Neutrophil (primary cell): ENCODE results near the gene STON2.

Experiments
- H3K27ac ChIP-seq: fragments of 200-600 bp; sonication (generic); 2 replicates; pipeline ENCODE4 v1.5.1; 2016; ENCODE audit warnings: mild to moderate bottlenecking, moderate library complexity
- H3K27me3 ChIP-seq: fragments of 200-600 bp; sonication (generic); 2 replicates; pipeline ENCODE4 v1.6.0; 2016; ENCODE audit warnings: mild to moderate bottlenecking
- H3K36me3 ChIP-seq: fragments of 200-600 bp; sonication (generic); 2 replicates; pipeline ENCODE4 v1.5.1; 2017
- H3K4me1 ChIP-seq, 2 experiments: fragments of 200-600 bp in 1 of 2; sonication (generic) in 1 of 2; 1 replicate in 1 of 2; 2 replicates in 1 of 2; pipeline versions ENCODE4 v1.5.1 to v1.6.1; 2013 to 2016; ENCODE audit warnings: low read depth in 1 of 2, low read length in 1 of 2, mild to moderate bottlenecking in 1 of 2, moderate library complexity in 1 of 2; ENCODE audit not compliant: control insufficient read depth in 1 of 2, insufficient read depth in 1 of 2
- H3K4me3 ChIP-seq, 2 experiments: fragments of 200-600 bp in 1 of 2; sonication (generic) in 1 of 2; 1 replicate in 1 of 2; 2 replicates in 1 of 2; pipeline ENCODE4 v1.5.1; 2013 to 2016; ENCODE audit warnings: low read depth in 1 of 2, low read length in 1 of 2, mild to moderate bottlenecking in 1 of 2, moderate library complexity in 1 of 2
- H3K9me3 ChIP-seq: fragments of 200-600 bp; sonication (generic); 2 replicates; pipeline ENCODE4 v1.5.1; 2016
- CTCF ChIP-seq: fragments of 200-600 bp; sonication (generic); IDR thresholded peaks from 2 replicates; pipeline ENCODE4 v1.5.1; 2016; ENCODE audit warnings: antibody characterized with exemption

Gene STON2

GRCh38 chr14:81408595-81408994 is 8.5 kb upstream of the STON2 start:
- no peaks in the 10 kb centered on the region for H3K27me3 ChIP-seq
- no peak for TF ChIP-seq CTCF

GRCh38 chr14:81406863-81407262 is 6.7 kb upstream of the STON2 start:
- H3K4me1 ChIP-seq, result no peaks in the 10 kb centered on the region
- TF ChIP-seq CTCF, result no peak
- no peaks in the 10 kb centered on the region for H3K27me3 ChIP-seq
- H3K4me3 ChIP-seq, result no peak overlapping the region
- H3K27ac ChIP-seq, result no peak overlapping the region
- no peaks in the 10 kb centered on the region for H3K36me3 ChIP-seq
- H3K9me3 ChIP-seq, result no peaks in the 10 kb centered on the region

More at GRCh38 chr14:81408595-81408994, 8.5 kb upstream of the STON2 start:
- H3K27ac ChIP-seq, result no peak overlapping the region
- no peaks in the 10 kb centered on the region for H3K4me1 ChIP-seq
- H3K9me3 ChIP-seq, result no peaks in the 10 kb centered on the region
- H3K4me3 ChIP-seq, result no peak overlapping the region
- H3K36me3 ChIP-seq, result no peaks in the 10 kb centered on the region

- Histone ChIP-seq H3K27me3 (no peaks in the 10 kb centered on the region), H3K4me3 (no peak overlapping the region), H3K36me3 (no peaks in the 10 kb centered on the region), H3K27ac (no peak overlapping the region), H3K4me1 (no peaks in the 10 kb centered on the region), H3K9me3 (no peaks in the 10 kb centered on the region)
- TF ChIP-seq CTCF, result no peak
Measured at GRCh38 chr14:81402123-81402495, 2.0 kb upstream of the STON2 start.

DNA sequence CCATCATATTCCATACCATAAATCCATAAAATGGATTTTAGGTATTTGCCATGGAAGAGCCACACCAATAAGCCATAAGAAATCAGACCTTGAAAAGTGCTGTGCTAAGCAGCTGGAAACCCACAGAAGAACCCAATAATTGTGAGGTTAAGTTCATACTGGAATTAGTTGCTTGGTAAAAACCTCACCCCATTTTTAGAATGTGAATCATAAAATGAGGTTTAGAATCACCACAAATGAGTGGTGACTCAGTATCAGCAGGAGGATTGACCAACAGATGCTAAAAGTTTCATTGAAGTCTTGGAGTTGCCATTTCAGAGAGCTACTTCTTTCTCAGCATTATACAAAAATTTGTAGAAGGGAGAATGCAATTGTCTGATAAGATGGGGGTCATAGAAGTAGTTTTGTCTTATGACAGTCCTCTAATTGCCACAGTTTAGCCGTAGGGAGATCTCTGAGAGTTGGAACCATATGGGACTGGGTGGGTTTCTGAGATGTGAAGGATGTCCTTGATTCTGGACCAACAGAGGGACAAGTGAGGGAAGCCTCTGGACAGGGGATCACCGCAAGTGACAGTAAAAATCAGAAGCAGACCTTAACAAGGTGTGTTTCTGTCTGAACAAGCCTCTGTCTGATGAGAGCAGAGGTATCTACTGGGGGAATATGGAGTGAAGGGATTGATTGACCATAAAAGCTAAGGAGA is 1.4 kb upstream of the STON2 start:
- Histone ChIP-seq H3K27ac (no peak overlapping the region), H3K9me3 (no peaks in the 10 kb centered on the region), H3K27me3 (no peaks in the 10 kb centered on the region), H3K4me3 (no peak overlapping the region), H3K4me1 (no peaks in the 10 kb centered on the region), H3K36me3 (no peaks in the 10 kb centered on the region)
- no peak for TF ChIP-seq CTCF

- Histone ChIP-seq H3K36me3 (no peaks in the 10 kb centered on the region), H3K27ac (no peak overlapping the region), H3K27me3 (no peaks in the 10 kb centered on the region), H3K4me3 (no peak overlapping the region), H3K4me1 (no peaks in the 10 kb centered on the region), H3K9me3 (no peaks in the 10 kb centered on the region)
- TF ChIP-seq CTCF, result no peak
Measured at GRCh38 chr14:81400852-81401251, 728 bp upstream of the STON2 start.
